Stomach (tissue), 4 donors: ENCODE results near the gene CELF5.

Experiments used
- EP300 ChIP-seq: sonication (generic); formaldehyde crosslinking; IDR thresholded peaks from one replicate; pipeline ENCODE4 v1.6.1; 2017; ENCODE audit warnings: antibody characterized with exemption
- TF ChIP-seq, protein P1 (sequence below), 7 experiments: fragments of 450-650 bp in 4 of 7; fragments of 200-600 bp in 3 of 7; sonication (generic) in 3 of 7; IDR thresholded peaks; one replicate each; pipeline ENCODE4 v1.5.1; 2016 to 2019; ENCODE audit warnings: antibody characterized with exemption in 7 of 7, control low read depth in 2 of 7, mild to moderate bottlenecking in 1 of 7

DNA sequence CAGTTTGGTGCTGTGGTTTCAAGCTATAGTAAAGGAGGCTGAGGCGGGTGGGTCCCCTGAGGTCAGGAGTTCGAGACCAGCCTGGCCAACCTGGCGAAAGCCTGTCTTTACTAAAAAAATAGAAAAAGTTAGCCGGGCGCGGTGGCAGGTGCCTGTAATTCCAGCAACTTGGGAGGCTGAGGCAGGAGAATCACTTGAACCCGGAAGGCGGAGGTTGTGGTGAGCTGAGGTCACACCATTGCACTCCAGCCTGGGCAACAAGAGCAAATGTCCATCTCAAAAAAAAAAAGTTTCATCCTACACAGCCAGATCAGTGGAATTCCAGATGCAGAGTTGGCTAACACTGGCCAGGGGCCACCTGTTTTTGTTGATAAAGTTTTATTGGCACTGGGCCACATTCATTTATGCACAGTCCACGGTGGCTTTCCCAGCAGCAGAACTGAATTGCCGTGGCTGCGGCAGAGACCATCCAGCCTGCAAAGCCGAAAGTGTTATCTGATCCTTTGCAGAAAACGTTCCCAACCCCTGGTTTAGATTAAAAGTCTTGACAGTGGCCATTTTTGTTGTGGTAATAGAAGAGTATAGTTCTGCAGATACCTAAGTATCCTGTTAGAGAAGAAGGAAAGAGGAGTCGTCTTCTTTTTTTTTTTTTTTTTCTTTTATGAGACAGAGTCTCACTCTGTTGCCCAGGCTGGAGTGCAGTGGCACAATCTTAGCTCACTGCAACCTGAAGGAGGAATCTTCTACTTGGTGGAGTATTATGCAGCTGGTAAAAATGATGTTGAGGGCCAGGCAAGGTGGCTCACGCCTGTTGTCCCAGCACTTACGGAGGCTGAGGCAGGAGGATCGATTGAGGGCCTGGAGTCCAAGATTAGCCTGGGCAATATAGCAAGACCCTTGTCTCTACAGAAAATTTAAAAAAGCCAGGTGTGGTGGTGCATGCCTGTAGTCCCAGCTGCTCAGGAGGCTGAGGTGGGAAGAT, 30.1 kb upstream of the CELF5 start:
- TF ChIP-seq, protein P1, sequence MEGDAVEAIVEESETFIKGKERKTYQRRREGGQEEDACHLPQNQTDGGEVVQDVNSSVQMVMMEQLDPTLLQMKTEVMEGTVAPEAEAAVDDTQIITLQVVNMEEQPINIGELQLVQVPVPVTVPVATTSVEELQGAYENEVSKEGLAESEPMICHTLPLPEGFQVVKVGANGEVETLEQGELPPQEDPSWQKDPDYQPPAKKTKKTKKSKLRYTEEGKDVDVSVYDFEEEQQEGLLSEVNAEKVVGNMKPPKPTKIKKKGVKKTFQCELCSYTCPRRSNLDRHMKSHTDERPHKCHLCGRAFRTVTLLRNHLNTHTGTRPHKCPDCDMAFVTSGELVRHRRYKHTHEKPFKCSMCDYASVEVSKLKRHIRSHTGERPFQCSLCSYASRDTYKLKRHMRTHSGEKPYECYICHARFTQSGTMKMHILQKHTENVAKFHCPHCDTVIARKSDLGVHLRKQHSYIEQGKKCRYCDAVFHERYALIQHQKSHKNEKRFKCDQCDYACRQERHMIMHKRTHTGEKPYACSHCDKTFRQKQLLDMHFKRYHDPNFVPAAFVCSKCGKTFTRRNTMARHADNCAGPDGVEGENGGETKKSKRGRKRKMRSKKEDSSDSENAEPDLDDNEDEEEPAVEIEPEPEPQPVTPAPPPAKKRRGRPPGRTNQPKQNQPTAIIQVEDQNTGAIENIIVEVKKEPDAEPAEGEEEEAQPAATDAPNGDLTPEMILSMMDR (IDR thresholded peaks at IDR 0.05) = no peak
- TF ChIP-seq EP300 = no peak
